Testis (tissue), 2 donors: Measurements from ENCODE around the gene COQ5.

Source experiments
- POLR2A ChIP-seq: fragments of 450-650 bp; IDR thresholded peaks from one replicate; pipeline ENCODE4 v1.6.1; 2017; ENCODE audit warnings: antibody characterized with exemption, mild to moderate bottlenecking, moderate library complexity
- TF ChIP-seq, protein P1 (sequence below), 3 experiments: fragments of 450-650 bp in 2 of 3; fragments of 200-600 bp in 1 of 3; sonication (generic) in 1 of 3; IDR thresholded peaks; one replicate each; pipeline ENCODE4 v1.5.1; 2016 to 2019; ENCODE audit warnings: antibody characterized with exemption in 3 of 3, mild to moderate bottlenecking in 2 of 3, moderate library complexity in 1 of 3

GRCh38 chr12:120574106-120574505, 45.1 kb upstream of the COQ5 start:
- TF ChIP-seq POLR2A: no peak
- TF ChIP-seq, protein P1, sequence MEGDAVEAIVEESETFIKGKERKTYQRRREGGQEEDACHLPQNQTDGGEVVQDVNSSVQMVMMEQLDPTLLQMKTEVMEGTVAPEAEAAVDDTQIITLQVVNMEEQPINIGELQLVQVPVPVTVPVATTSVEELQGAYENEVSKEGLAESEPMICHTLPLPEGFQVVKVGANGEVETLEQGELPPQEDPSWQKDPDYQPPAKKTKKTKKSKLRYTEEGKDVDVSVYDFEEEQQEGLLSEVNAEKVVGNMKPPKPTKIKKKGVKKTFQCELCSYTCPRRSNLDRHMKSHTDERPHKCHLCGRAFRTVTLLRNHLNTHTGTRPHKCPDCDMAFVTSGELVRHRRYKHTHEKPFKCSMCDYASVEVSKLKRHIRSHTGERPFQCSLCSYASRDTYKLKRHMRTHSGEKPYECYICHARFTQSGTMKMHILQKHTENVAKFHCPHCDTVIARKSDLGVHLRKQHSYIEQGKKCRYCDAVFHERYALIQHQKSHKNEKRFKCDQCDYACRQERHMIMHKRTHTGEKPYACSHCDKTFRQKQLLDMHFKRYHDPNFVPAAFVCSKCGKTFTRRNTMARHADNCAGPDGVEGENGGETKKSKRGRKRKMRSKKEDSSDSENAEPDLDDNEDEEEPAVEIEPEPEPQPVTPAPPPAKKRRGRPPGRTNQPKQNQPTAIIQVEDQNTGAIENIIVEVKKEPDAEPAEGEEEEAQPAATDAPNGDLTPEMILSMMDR (IDR thresholded peaks at IDR 0.05): no peak
